CD8-positive, alpha-beta memory T cell (primary cell): ENCODE results near the gene PRSS27. TPM values are rescaled to one million over a fixed set of nuclear protein-coding genes. Genes with fewer than 3 reads are reported as not detected.
"Not testable (repeated sequence)": the region's sequence is repeated elsewhere in the genome, so short reads cannot be mapped to it uniquely, and the experiment has no call there.

Experiments used
- CTCF ChIA-PET: fragments of 350-600 bp; sonication (Branson Sonifier 250); formaldehyde crosslinking; loops from one replicate; lab custom pipeline; 2021; ENCODE audit warnings: antibody characterized with exemption; lab: Charles Lee
- POLR2A ChIA-PET: fragments of 350-600 bp; sonication (Branson Sonifier 250); formaldehyde crosslinking; loops from one replicate; lab custom pipeline; 2021; ENCODE audit warnings: antibody characterized with exemption; lab: Charles Lee
- DNase-seq, 5 donors: peaks; one replicate each; pipeline versions ENCODE4 v3.0.0 to v3.0.0-alpha.2; 2020 to 2022; ENCODE audit warnings: mixed read lengths in 1 of 5
- H3K27ac ChIP-seq: one replicate; pipeline ENCODE4 v1.7.0; 2013; ENCODE audit warnings: low read depth, mild to moderate bottlenecking, low read length, moderate library complexity
- H3K27me3 ChIP-seq: 2 replicates; pipeline ENCODE4 v1.7.0; 2013; ENCODE audit warnings: low read length, mild to moderate bottlenecking; ENCODE audit not compliant: insufficient read depth, poor library complexity, severe bottlenecking
- H3K36me3 ChIP-seq: 2 replicates; pipeline ENCODE4 v1.7.0; 2013; ENCODE audit warnings: mild to moderate bottlenecking, low read length, moderate library complexity; ENCODE audit not compliant: insufficient read depth
- H3K4me1 ChIP-seq: 2 replicates; pipeline ENCODE4 v1.7.0; 2013; ENCODE audit warnings: mild to moderate bottlenecking, low read length, moderate library complexity; ENCODE audit not compliant: insufficient read depth
- H3K4me3 ChIP-seq: 2 replicates; pipeline ENCODE4 v1.7.0; 2013; ENCODE audit warnings: mild to moderate bottlenecking, low read length
- H3K9me3 ChIP-seq: 2 replicates; pipeline ENCODE4 v1.7.0; 2013; ENCODE audit warnings: mild to moderate bottlenecking, low read length
- H3K27ac Mint-ChIP-seq, 8 donors: one replicate each; pipeline ENCODE4 v1.8.0; 2020 to 2021; ENCODE audit warnings: mixed read lengths in 8 of 8, mild to moderate bottlenecking in 6 of 8, inconsistent platforms in 3 of 8, moderate library complexity in 3 of 8
- H3K27me3 Mint-ChIP-seq, 2 donors: one replicate each; pipeline ENCODE4 v1.8.0; 2020 to 2021; ENCODE audit warnings: mixed read lengths in 2 of 2, mild to moderate bottlenecking in 1 of 2, moderate library complexity in 1 of 2
- H3K36me3 Mint-ChIP-seq, 3 donors: one replicate each; pipeline ENCODE4 v1.8.0; 2020 to 2021; ENCODE audit warnings: mixed read lengths in 3 of 3, inconsistent platforms in 1 of 3, mild to moderate bottlenecking in 1 of 3
- H3K4me1 Mint-ChIP-seq, 3 donors: one replicate each; pipeline ENCODE4 v1.8.0; 2020 to 2021; ENCODE audit warnings: mixed read lengths in 3 of 3, inconsistent platforms in 1 of 3, mild to moderate bottlenecking in 1 of 3
- H3K4me3 Mint-ChIP-seq, 7 donors: one replicate each; pipeline ENCODE4 v1.8.0; 2020 to 2021; ENCODE audit warnings: mixed read lengths in 7 of 7, mild to moderate bottlenecking in 6 of 7, moderate library complexity in 4 of 7, inconsistent platforms in 2 of 7
- H3K9me3 Mint-ChIP-seq, 5 donors: one replicate each; pipeline ENCODE4 v1.8.0; 2020 to 2022; ENCODE audit warnings: mixed read lengths in 5 of 5, mild to moderate bottlenecking in 3 of 5, moderate library complexity in 2 of 5, inconsistent platforms in 1 of 5
- polyA plus RNA-seq: library from polyadenylated mRNA; unstranded; fragments of 300-500 nt; fragmentation: Illumina TruSeq; gene quantifications from one replicate; pipeline ENCODE4 v1.2.3, GENCODE V29; 2021
- total RNA-seq, 2 experiments: library from RNA; stranded (reverse); gene quantifications; one replicate each; pipeline ENCODE4 v1.2.3, GENCODE V29; 2021

The PRSS27 gene
- total and polyA plus RNA-seq, 3 experiments from 2014 or later = 1.3 to 1.6 TPM; not detected in 1

GRCh38 chr16:2700786-2701185, 19.2 kb downstream of the PRSS27 start:
- ChIA-PET POLR2A (interaction anchor here (0.6 kb wide), 2 partner anchors 19 to 48 kb away, joined by 6 to 7 read pairs; partner anchors contain the start of gene PRSS27), CTCF (interaction anchor here (0.8 kb wide), 1 partner anchor 615 kb away, joined by 3 read pairs; no protein-coding TSS in a partner anchor)
- Histone ChIP-seq H3K27ac (no peak overlapping the region), H3K4me1 (no peaks in the 10 kb centered on the region), H3K27me3 (no peaks in the 10 kb centered on the region), H3K4me3 (no peak overlapping the region), H3K9me3 (no peaks in the 10 kb centered on the region), H3K36me3 (peaks cover 19% of the 10 kb centered on the region)
- Mint-ChIP-seq H3K4me3 (no peak overlapping the region), H3K27me3 (no peaks in the 10 kb centered on the region), H3K27ac (no peak overlapping the region), H3K9me3 (no peaks in the 10 kb centered on the region), H3K36me3 (peaks cover 0 to 76% (median 2%) of the 10 kb centered on the region in 3 donors), H3K4me1 (no peaks in the 10 kb centered on the region)
- no peak for DNase-seq

- Mint-ChIP-seq H3K9me3 (no peaks in the 10 kb centered on the region), H3K4me3 (no peak overlapping the region), H3K27ac (no peak overlapping the region), H3K36me3 (peaks cover 0 to 69% (median 2%) of the 10 kb centered on the region in 3 donors), H3K27me3 (no peaks in the 10 kb centered on the region), H3K4me1 (no peaks in the 10 kb centered on the region)
- ChIA-PET POLR2A (interaction anchor here (0.6 kb wide), 1 partner anchor 20 kb away, joined by 6 read pairs; the partner anchor contains the start of gene PRSS27), CTCF (no interaction called here)
- Histone ChIP-seq H3K4me3 (no peak overlapping the region), H3K4me1 (no peaks in the 10 kb centered on the region), H3K27me3 (no peaks in the 10 kb centered on the region), H3K9me3 (no peaks in the 10 kb centered on the region), H3K36me3 (peaks cover 19% of the 10 kb centered on the region), H3K27ac (no peak overlapping the region)
- no peak for DNase-seq
These were observed 20.0 kb downstream of the PRSS27 start for GRCh38 chr16:2699791-2700600.

- Histone ChIP-seq H3K9me3 (no peaks in the 10 kb centered on the region), H3K27ac (no peak overlapping the region), H3K27me3 (no peaks in the 10 kb centered on the region), H3K36me3 (peaks cover 19% of the 10 kb centered on the region), H3K4me1 (no peaks in the 10 kb centered on the region), H3K4me3 (no peak overlapping the region)
- no peak overlapping the region for H3K4me3 Mint-ChIP-seq
- no peaks in the 10 kb centered on the region for H3K4me1 Mint-ChIP-seq
- ChIA-PET CTCF (no interaction called here), POLR2A (no interaction called here)
- H3K36me3 Mint-ChIP-seq = peaks cover 0 to 67% (median 2%) of the 10 kb centered on the region in 3 donors
- no peak for DNase-seq
- no peaks in the 10 kb centered on the region for H3K27me3 Mint-ChIP-seq
- no peaks in the 10 kb centered on the region for H3K9me3 Mint-ChIP-seq
- H3K27ac Mint-ChIP-seq = no peak overlapping the region
These were observed 20.9 kb downstream of the PRSS27 start for GRCh38 chr16:2698965-2699750.

GRCh38 chr16:2698103-2698870, 21.7 kb downstream of the PRSS27 start:
- no peaks in the 10 kb centered on the region for H3K27me3 ChIP-seq
- no peak overlapping the region for H3K27ac ChIP-seq
- no peaks in the 10 kb centered on the region for H3K9me3 Mint-ChIP-seq
- no peak overlapping the region for H3K4me3 Mint-ChIP-seq
- no peak overlapping the region for H3K27ac Mint-ChIP-seq
- peaks cover 0 to 4% (median 2%) of the 10 kb centered on the region in 3 donors for H3K4me1 Mint-ChIP-seq
- H3K36me3 ChIP-seq = peaks cover 19% of the 10 kb centered on the region
- ChIA-PET CTCF (no interaction called here), POLR2A (no interaction called here)
- peaks cover 0 to 62% (median 2%) of the 10 kb centered on the region in 3 donors for H3K36me3 Mint-ChIP-seq
- H3K9me3 ChIP-seq = no peaks in the 10 kb centered on the region
- H3K4me1 ChIP-seq = no peaks in the 10 kb centered on the region
- H3K27me3 Mint-ChIP-seq = no peaks in the 10 kb centered on the region
- no peak for DNase-seq
- H3K4me3 ChIP-seq = no peak overlapping the region

GRCh38 chr16:2697401-2697948, 22.5 kb downstream of the PRSS27 start:
- H3K36me3 Mint-ChIP-seq = peaks cover 0 to 55% (median 2%) of the 10 kb centered on the region in 3 donors
- no peak overlapping the region for H3K4me3 Mint-ChIP-seq
- H3K9me3 ChIP-seq = no peaks in the 10 kb centered on the region
- no peaks in the 10 kb centered on the region for H3K9me3 Mint-ChIP-seq
- H3K4me1 ChIP-seq = no peaks in the 10 kb centered on the region
- H3K27ac ChIP-seq = no peak overlapping the region
- ChIA-PET CTCF (no interaction called here), POLR2A (no interaction called here)
- H3K4me1 Mint-ChIP-seq = peaks cover 0 to 4% (median 2%) of the 10 kb centered on the region in 3 donors
- no peak for DNase-seq
- no peak overlapping the region for H3K27ac Mint-ChIP-seq
- peaks cover 19% of the 10 kb centered on the region for H3K36me3 ChIP-seq
- no peaks in the 10 kb centered on the region for H3K27me3 ChIP-seq
- no peaks in the 10 kb centered on the region for H3K27me3 Mint-ChIP-seq
- no peak overlapping the region for H3K4me3 ChIP-seq

GRCh38 chr16:2696601-2697250, 23.3 kb downstream of the PRSS27 start:
- DNase-seq, H3K9me3 ChIP-seq, H3K9me3 Mint-ChIP-seq, H3K27me3 Mint-ChIP-seq, CTCF ChIA-PET, H3K27ac ChIP-seq, H3K4me3 Mint-ChIP-seq, H3K4me1 ChIP-seq, H3K27ac Mint-ChIP-seq, H3K4me1 Mint-ChIP-seq, H3K4me3 ChIP-seq, POLR2A ChIA-PET, H3K27me3 ChIP-seq: not testable (repeated sequence)
- peaks cover 19% of the 10 kb centered on the region for H3K36me3 ChIP-seq
- H3K36me3 Mint-ChIP-seq = peaks cover 0 to 52% (median 2%) of the 10 kb centered on the region in 3 donors

GRCh38 chr16:2692948-2693651, 26.9 kb downstream of the PRSS27 start:
- no peak overlapping the region for H3K27ac ChIP-seq
- Mint-ChIP-seq H3K27me3 (no peaks in the 10 kb centered on the region), H3K4me1 (peaks cover 0 to 10% (median 5%) of the 10 kb centered on the region in 3 donors), H3K4me3 (no peak overlapping the region), H3K36me3 (peaks cover 0 to 36% (median 4%) of the 10 kb centered on the region in 3 donors), H3K27ac (peak overlapping the region in 1 of 8 donors; percentile 84), H3K9me3 (no peaks in the 10 kb centered on the region)
- H3K4me1 ChIP-seq = no peaks in the 10 kb centered on the region
- no peak overlapping the region for H3K4me3 ChIP-seq
- peaks cover 7% of the 10 kb centered on the region for H3K36me3 ChIP-seq
- DNase-seq = no peak
- H3K9me3 ChIP-seq = no peaks in the 10 kb centered on the region
- ChIA-PET CTCF (no interaction called here), POLR2A (no interaction called here)
- no peaks in the 10 kb centered on the region for H3K27me3 ChIP-seq
